HUES64 (cell line): ENCODE results near the gene CDH24. TPM values are rescaled to one million over a fixed set of nuclear protein-coding genes. Genes with fewer than 3 reads are reported as not detected.

ENCODE experiments used
- H3K27ac ChIP-seq: 2 replicates; pipeline ENCODE4 v1.7.0; 2013; ENCODE audit warnings: low read depth, low read length, inconsistent platforms
- H3K27me3 ChIP-seq: 2 replicates; pipeline ENCODE4 v1.6.1; 2013; ENCODE audit warnings: mild to moderate bottlenecking, low read length; ENCODE audit not compliant: insufficient read depth
- H3K36me3 ChIP-seq: 2 replicates; pipeline ENCODE4 v1.6.1; 2013; ENCODE audit warnings: mild to moderate bottlenecking, low read length; ENCODE audit not compliant: insufficient read depth
- H3K4me1 ChIP-seq: 2 replicates; pipeline ENCODE4 v1.6.1; 2013; ENCODE audit warnings: mild to moderate bottlenecking, low read length, moderate library complexity; ENCODE audit not compliant: insufficient read depth
- H3K4me3 ChIP-seq: 2 replicates; pipeline ENCODE4 v1.5.1; 2013; ENCODE audit warnings: mild to moderate bottlenecking, low read length, moderate library complexity
- H3K9ac ChIP-seq: 2 replicates; pipeline ENCODE4 v1.6.1; 2013; ENCODE audit warnings: mild to moderate bottlenecking, low read depth, low read length
- H3K9me3 ChIP-seq: 2 replicates; pipeline ENCODE4 v1.6.1; 2013; ENCODE audit warnings: low read depth, low read length; ENCODE audit not compliant: insufficient read depth
- WGBS: fragments of 150-250, 120-280 bp; methylation state at CpG from one replicate; pipeline ENCODE4 v1.1.7; 2013; ENCODE audit warnings: missing lambda C conversion rate; 5-methylcytosine and 5-hydroxymethylcytosine counted together
- polyA plus RNA-seq, 2 experiments: library from polyadenylated mRNA; stranded (reverse); fragments of 50-300 nt; gene quantifications; one replicate each; pipeline ENCODE4 v1.2.3, GENCODE V29; 2013

The CDH24 gene
- 14.2 TPM for polyA plus RNA-seq (2013, experiment 1 of 2)
- polyA plus RNA-seq (2013, experiment 2 of 2): 17.5 TPM

- peaks cover 4% of the 10 kb centered on the region for H3K4me1 ChIP-seq
- H3K9me3 ChIP-seq: no peaks in the 10 kb centered on the region
- WGBS: 1% methylated on average over 73 of the region's 73 CpGs
- peak within 1 kb of the TSS; percentile 70 for H3K9ac ChIP-seq
- peaks cover 5% of the 10 kb centered on the region; the same call in 1 of the 2 replicates for H3K27me3 ChIP-seq
- peak within 1 kb of the TSS; percentile 63 for H3K4me3 ChIP-seq
- peaks cover 46% of the 10 kb centered on the region for H3K36me3 ChIP-seq
- H3K27ac ChIP-seq: peak within 1 kb of the TSS; percentile 88
These were observed at the start of gene CDH24 for GRCh38 chr14:23056956-23057756. TSS of gene CDH24 (minus strand) at chr14:23057520. CDS start at chr14:23055733, 1,787 bp downstream.

GRCh38 chr14:23106747-23107045, 49.4 kb upstream of the CDH24 start:
- Histone ChIP-seq H3K36me3 (no peaks in the 10 kb centered on the region), H3K9me3 (peaks cover 4% of the 10 kb centered on the region; the same call in 1 of the 2 replicates), H3K4me3 (no peak overlapping the region), H3K27ac (peak overlapping the region; percentile 7; the same call in 1 of the 2 replicates), H3K9ac (no peak overlapping the region), H3K4me1 (peaks cover 19% of the 10 kb centered on the region), H3K27me3 (peaks cover 9% of the 10 kb centered on the region; the same call in 1 of the 2 replicates)

DNA sequence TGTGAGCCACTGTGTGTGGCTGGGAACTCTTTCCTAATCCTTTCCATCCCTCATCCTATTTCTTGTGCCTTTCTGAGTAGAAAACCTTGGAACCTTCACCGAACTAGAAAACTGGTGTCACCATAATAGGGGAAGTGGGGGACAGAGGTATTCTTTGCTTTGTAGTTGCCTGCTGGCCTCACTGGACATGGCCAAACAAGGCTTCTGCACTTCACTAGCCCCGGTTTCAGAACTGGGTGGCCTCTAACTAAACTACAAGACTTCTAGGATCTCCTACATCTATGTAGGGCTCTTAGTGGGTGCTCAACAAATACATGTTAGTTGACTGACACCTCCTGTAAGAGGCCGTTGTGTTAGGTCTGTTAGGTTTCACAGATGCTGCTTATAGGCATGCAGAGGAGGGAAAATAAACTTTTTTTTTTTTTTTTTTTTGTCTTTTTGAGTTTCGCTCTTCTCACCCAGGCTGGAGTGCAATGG, 48.1 kb upstream of the CDH24 start:
- 93% methylated on average over 4 of the region's 4 CpGs for WGBS
- peaks cover 19% of the 10 kb centered on the region for H3K4me1 ChIP-seq
- H3K9me3 ChIP-seq: peaks cover 4% of the 10 kb centered on the region; the same call in 1 of the 2 replicates
- no peaks in the 10 kb centered on the region for H3K36me3 ChIP-seq
- H3K4me3 ChIP-seq: no peak overlapping the region
- no peak overlapping the region for H3K9ac ChIP-seq
- H3K27me3 ChIP-seq: no peaks in the 10 kb centered on the region
- no peak overlapping the region for H3K27ac ChIP-seq

DNA sequence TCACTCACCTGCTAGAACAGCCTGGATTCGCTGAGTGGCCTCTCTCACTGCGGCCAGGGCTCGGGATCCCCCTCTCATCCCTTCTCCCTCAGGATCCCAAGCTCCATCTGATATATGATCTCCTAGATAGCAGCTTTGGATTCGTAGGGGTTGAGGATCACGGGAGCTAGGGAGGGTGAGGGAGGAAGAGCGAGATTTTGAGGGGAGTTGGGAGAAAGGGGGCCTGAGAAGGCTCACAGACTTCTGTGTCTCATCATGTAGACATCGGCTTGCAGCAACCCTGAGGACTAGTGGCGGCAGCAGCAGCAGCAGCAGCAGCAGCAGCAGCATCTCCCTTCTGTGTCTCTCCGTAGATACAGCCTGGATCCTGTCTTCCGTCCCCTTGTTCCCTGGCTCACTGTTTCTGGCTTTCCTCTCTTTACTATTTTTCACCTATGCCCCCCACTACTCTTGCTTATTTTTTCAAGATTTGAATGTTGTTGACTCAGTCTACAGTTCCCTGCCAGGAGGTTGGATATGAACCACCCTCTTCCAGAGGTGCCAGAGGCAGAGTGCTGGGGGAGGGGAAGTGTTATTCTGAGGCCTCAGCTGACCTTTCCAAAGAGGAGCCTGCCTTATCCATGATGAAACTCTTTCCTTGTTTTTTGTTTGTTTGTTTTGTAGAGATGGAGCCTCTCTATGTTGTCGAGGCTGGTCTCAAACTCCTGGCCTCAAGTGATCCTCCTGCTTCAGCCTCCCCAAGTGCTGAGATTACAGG, 47.4 kb upstream of the CDH24 start, which contains the start of gene CIROP:
CIROP (minus strand) TSS at position 399 of the 757 bp plus-strand sequence; CDS start at position 330, 69 bp downstream.
- Histone ChIP-seq H3K36me3 (no peaks in the 10 kb centered on the region), H3K9me3 (peaks cover 4% of the 10 kb centered on the region; the same call in 1 of the 2 replicates), H3K27ac (no peak within 1 kb of the TSS), H3K9ac (no peak within 1 kb of the TSS), H3K4me1 (peaks cover 19% of the 10 kb centered on the region), H3K4me3 (no peak within 1 kb of the TSS), H3K27me3 (no peaks in the 10 kb centered on the region)
- WGBS: 64% methylated on average over 11 of the region's 11 CpGs

DNA sequence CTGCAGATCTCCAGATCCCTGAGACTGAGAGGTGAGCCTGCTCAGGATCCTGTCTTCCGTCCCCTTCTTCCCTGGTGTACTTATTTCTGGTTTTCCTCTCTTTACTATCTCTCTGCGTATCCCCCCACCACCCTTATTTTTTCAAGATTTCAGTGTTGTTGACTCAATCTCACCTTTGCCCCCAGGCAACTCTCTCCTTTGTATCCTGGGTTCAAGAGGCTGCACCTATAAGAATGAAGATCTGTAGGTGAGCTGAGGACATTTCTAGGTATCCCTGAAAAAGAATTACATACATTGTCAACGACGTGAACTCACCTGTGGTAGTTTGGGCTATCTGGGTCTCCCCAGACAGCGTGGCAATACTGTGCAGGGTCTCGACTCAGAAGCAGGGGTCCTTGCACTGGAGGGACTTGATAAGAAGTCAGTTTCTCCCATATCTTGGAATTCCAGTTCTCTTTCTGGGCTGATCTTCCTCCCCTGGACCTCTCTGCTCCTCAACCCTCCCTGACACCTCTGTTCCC, 46.8 kb upstream of the CDH24 start:
- Histone ChIP-seq H3K4me3 (no peak overlapping the region), H3K9me3 (peaks cover 4% of the 10 kb centered on the region; the same call in 1 of the 2 replicates), H3K4me1 (peaks cover 19% of the 10 kb centered on the region), H3K9ac (no peak overlapping the region), H3K27me3 (no peaks in the 10 kb centered on the region), H3K27ac (no peak overlapping the region), H3K36me3 (peaks cover 2% of the 10 kb centered on the region)
- 87% methylated on average over 6 of the region's 6 CpGs for WGBS

GRCh38 chr14:23103581-23103980, 46.3 kb upstream of the CDH24 start:
- Histone ChIP-seq H3K9ac (no peak overlapping the region), H3K36me3 (peaks cover 8% of the 10 kb centered on the region), H3K27me3 (no peaks in the 10 kb centered on the region), H3K4me1 (peaks cover 19% of the 10 kb centered on the region), H3K27ac (no peak overlapping the region), H3K4me3 (no peak overlapping the region), H3K9me3 (0 out of 2 replicates have a peak, but pooled peaks cover under 1% of the 10 kb centered on the region)
- 93% methylated on average over 4 of the region's 4 CpGs for WGBS

DNA sequence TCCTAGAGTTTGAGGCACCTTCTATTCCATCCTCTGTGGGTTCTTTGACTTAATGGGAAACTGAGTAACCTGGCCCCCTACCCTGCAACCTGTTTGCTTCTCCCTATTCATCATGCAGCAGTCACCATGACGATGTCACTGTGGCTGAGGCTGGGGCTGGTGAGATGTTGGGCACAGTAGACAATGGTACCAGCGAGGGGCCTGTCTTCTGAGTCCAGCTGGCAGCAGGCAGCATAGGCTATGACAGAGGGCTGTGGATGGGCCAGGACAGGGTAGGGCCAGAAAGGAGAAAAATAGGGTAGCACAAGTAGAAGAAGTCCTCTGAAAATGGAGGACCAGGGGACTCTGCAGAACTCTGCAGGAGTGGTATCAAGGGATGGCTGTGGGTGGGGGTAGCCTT, 45.5 kb upstream of the CDH24 start:
- Histone ChIP-seq H3K9ac (no peak overlapping the region), H3K4me1 (peaks cover 19% of the 10 kb centered on the region), H3K27ac (no peak overlapping the region), H3K4me3 (no peak overlapping the region), H3K9me3 (no peaks in the 10 kb centered on the region), H3K27me3 (no peaks in the 10 kb centered on the region), H3K36me3 (peaks cover 16% of the 10 kb centered on the region)
- WGBS: 93% methylated on average over 2 of the region's 2 CpGs

- no peaks in the 10 kb centered on the region for H3K27me3 ChIP-seq
- no peak overlapping the region for H3K4me3 ChIP-seq
- 89% methylated on average over 10 of the region's 10 CpGs for WGBS
- no peak overlapping the region for H3K27ac ChIP-seq
- H3K9ac ChIP-seq: no peak overlapping the region
- no peaks in the 10 kb centered on the region for H3K9me3 ChIP-seq
- peaks cover 23% of the 10 kb centered on the region for H3K36me3 ChIP-seq
- H3K4me1 ChIP-seq: peaks cover 19% of the 10 kb centered on the region
These were observed 44.8 kb upstream of the CDH24 start for GRCh38 chr14:23101986-23102625.

DNA sequence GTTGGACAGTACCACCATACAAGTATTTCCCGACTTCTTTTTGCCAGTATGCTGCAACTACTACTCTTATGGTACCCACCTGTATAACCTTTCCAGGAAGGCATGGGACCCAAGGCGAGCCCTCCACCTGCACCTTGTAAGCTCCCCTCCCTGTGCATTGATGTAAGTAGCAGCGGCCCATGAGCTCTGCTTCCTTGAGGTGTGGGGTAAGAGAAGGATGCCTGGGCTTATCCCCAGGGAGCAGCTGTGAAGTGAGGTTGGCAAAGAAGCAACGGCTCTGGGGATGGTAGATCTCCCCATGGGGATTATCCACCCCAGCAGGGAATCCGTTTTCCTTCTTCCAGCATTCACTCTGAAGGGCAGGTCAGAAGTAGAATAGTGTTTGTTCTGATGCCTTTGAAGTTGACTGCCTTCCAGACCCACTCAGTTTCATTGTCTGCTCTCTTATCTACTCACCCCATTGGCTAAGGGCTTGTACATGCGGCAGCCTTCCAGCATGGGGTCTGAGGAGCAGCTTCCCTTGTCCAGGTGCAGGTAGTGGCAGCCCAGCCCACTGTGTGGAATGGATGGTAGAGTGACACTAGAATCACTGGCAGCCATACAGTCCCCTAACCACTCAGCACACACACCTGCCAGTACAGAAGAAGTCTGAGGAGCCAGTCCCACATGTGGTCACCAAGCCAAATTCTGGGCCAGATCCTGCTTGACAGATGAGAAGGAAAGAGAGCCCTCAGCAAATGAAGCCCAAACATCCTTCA, 44.1 kb upstream of the CDH24 start:
- 78% methylated on average over 6 of the region's 6 CpGs for WGBS
- H3K36me3 ChIP-seq: peaks cover 27% of the 10 kb centered on the region
- no peak overlapping the region for H3K9ac ChIP-seq
- no peak overlapping the region for H3K27ac ChIP-seq
- H3K9me3 ChIP-seq: no peaks in the 10 kb centered on the region
- H3K4me1 ChIP-seq: peaks cover 21% of the 10 kb centered on the region
- no peak overlapping the region for H3K4me3 ChIP-seq
- H3K27me3 ChIP-seq: no peaks in the 10 kb centered on the region

DNA sequence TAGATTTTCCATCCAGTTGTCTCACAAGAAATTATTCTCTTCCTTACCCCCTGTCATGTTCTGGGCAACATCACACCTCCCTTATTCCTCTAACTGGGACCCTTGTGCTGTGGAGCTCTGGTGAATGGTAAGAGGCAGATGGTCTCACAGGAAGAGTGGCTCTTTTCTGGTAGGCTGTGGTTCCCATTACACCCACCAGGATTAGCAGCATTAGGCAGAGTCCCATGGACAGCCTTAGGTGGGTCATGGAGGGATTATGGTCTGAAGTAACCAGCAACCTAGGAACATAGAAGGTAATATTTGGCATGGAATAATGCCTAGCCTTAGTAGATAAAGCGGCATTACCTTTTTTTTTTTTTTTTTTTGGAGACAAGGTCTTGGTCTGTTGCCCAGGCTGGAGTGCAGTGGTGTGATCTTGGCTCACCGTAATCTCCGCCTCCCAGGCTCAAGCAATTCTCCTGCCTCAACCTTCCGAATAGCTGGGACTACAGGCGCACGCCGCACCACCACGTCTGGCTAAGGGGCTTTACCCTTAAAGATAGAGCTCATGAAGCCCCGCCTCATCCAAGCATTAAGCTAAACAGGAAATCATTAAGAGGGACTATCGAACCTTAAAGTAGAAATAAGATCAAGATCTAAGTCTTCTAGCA, 42.0 kb upstream of the CDH24 start:
- 95% methylated on average over 10 of the region's 10 CpGs for WGBS
- Histone ChIP-seq H3K4me3 (no peak overlapping the region), H3K9ac (no peak overlapping the region), H3K4me1 (peaks cover 7% of the 10 kb centered on the region; the same call in 1 of the 2 replicates), H3K9me3 (no peaks in the 10 kb centered on the region), H3K36me3 (peaks cover 27% of the 10 kb centered on the region), H3K27ac (no peak overlapping the region), H3K27me3 (no peaks in the 10 kb centered on the region)
